GM19468 (cell line): ENCODE results near the gene DCP2.
"Not testable (repeated sequence)": the region's sequence is repeated elsewhere in the genome, so short reads cannot be mapped to it uniquely, and the experiment has no call there.

Source experiments
- ATAC-seq: cut with Tn5 transposase; IDR thresholded peaks from one replicate; pipeline ENCODE4 v1.9.1; 2021; ENCODE audit warnings: mild to moderate bottlenecking, moderate library complexity, moderate number of reproducible peaks; ENCODE audit not compliant: unreplicated experiment; ENCODE audit errors: extremely low read depth

DCP2 gene

DNA sequence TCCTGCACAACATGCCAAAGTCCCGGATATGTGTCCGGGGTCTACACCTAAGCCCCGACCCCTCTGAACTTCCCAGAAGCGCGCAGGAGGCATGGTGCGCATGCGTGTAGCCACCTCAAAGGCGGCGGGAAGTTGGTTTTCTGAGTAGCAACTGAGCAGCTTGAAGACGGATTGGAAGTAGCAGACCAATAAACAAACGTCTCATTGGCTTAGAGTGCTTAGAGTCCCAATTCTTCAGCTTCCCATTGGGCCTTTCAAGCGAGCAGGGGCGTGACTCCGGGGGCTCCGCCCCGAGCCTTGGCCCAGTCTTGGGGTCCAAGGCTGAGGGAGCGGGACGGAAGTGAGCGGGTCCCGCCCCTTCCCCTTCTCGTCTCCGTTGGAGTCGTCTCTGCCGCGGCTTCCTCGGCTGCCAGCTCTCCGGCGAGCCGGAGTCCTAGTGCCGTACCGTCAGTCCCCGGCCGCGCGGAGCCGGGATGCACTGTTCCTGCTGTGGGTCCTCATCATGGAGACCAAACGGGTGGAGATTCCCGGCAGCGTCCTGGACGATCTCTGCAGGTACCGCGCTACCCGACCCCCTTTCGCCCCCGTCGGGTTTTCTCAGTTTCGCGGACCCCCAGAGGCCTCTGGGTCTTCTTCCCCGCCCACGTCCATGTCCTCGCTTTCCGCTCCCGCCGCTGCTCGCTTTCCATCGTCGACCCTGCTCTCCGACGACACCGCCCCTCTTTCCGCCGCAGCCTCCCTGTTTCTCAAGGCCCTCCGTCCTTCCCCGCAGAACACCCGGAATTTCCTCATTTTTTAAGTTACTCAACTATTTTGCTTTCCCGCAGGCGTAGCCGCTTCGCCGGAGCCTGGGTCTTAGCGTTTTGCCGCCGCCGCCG is at the start of gene DCP2:
DCP2 (plus strand) TSS at position 367 of the 878 bp plus-strand sequence; CDS start at position 503, 136 bp downstream.
- peak; percentile 100 for ATAC-seq

DNA sequence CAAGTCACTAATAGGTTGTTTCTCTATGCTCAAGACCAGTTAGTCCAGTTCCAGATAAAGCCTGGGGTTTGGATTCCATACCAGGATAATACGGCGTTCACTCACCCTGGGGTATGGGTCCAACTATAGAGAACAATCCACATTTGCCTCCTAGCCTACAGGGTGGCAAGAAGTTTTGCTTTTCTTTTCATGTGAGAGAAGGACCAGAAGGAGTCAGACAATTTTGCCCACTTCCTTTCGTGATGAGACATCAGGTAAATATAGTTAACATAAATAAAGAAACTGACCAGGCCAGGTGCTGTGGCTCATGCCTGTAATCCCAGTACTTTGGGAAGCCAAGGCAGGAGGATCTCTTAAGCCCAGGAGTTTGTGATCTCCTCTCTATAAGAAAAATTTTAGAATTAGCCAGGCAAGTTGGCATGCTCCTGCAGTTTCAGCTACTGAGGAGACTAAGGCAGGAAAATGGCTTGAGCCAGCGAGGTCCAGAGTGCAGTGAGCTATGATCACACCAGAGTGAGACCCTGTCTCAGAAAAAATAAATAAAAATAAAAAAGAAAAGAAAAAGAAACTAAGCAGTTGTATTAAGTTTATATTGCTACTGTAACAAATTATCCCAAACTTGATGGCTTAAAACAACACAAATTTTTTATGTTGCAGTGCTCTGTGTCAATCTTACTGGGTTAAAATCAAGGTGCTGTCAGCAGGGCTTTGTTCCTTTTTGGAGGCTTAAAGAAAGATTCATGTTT is 47.1 kb upstream of the DCP2 start:
- ATAC-seq = peak; percentile 67

DNA sequence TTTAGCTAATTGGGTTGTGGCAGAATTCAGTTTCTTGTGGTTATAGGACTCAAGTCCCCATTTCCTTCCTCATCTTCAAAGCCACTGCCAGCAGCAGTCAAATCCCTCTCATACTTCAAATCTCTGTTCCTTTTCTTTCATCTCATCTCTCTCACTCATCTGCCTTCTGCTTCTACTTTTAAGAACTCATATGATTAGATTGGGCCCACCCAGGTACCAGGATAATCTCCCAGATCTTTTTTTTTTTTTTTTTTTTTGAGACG is 46.6 kb upstream of the DCP2 start:
- no peak for ATAC-seq

DNA sequence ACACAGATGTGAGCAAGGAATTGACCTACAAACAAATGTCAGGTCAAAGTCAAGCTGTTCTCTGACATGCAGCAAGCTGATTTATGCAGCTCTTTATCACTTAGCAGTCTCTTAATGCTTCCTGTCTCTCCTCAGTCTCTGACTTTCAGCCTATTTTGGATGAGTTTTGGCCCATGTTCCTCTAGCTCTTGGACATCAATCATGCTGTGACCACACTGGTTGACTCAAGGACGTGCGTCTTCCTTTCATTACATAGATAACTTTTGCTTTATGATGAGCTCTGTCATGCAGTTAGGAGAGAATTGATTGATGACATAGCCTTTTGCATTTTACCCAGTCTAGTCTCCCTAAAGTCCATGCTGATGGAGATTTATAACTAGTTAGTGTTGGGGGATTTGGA is 45.1 kb upstream of the DCP2 start:
- no peak for ATAC-seq

DNA sequence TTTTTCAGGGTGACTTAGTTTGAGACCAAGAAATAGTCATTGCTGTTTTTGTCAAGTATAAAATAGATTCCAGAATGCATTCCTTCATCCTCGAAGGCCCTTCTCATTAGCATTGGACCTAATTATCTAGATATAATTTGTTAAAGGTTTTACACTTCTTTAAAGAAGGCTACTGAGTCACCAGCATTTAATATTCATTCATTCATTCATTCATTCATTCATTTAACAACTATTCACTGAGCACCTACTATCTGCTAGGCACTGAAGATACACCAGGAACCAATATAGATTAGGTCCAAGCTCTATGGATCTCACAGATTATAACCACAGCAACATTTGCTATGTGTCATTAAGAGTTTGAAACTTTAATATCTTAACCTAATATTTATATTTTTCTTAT is 43.5 kb upstream of the DCP2 start:
- no peak for ATAC-seq

DNA sequence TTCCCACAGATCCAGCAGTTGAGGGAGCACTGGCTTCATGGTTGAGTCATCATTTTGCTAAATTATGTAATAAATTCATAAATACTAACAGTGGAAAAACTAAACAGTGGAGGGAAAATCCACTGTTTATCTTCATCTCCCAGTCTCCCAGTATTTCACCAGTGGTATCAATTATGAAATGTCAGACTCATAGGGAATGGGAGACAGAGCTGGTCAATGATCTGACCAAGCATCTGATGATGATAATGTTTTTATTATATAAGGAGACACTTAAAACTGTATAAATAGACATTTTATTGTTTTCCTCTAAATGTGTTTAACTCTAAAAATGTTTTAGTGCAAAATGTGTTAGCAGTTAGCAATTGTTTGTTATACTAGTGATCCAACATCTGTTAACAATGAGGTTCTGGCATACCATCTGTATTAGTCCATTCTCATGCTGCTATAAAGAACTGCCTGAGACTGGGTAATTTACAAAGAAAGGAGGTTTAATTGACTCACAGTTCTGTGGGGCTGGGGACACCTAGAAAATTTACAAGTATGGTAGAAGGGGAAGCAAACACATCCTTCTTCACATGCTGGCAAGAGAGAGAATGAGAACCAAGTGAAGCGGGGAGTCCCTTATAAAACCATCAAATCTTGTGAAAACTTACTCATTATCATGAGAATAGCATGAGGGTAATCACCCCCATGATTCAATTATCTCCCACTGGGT is 42.8 kb upstream of the DCP2 start:
- no peak for ATAC-seq

DNA sequence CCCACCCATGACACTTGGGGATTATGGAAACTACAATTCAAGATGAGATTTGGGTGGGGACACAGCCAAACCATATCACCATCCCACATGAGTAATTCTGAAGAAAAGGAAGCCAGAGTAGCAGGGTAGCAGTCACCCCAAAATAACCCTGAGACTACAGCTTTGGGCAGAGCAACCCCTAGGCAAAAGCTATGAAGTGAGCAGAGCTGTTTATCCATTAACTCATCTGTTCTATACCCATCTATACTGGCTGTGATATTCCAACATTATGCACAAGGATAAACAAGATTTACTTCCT is 42.3 kb upstream of the DCP2 start:
- ATAC-seq = no peak

DNA sequence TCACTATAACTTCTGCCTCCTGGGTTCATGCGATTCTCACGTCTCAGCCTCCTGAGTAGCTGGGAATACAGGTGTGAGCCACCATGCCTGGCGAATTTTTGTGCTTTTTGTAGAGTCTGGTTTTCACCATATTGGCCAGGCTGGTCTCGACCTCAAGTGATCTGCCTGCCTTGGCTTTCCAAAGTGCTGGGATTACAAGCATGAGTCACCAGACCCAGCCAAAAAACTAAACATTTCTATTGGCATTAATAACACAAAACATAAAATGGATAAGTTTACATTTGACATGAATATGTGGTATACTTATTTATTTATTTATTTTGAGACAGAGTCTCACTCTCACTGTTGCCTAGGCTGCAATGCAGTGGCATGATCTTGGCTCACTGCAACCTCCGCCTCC is 40.9 kb upstream of the DCP2 start:
- ATAC-seq = no peak

DNA sequence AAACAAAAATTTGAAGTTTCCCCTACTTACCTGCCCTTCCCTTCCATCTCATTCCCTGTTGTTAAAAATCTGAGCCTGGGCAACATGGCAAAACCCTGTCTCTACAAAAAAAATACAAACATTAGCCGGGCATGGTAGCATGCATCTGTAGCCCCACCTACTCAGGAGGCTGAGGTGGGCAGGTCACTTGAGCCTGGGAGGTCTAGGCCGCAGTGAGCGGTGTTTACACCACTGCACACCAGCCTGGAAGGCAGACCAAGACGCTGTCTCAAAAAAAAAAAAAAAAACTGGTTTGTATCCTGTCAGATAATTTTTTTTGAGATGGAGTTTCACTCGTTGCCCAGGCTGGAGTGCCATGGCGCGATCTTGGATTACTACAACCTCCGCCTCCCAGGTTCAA is 38.3 kb upstream of the DCP2 start:
- no peak for ATAC-seq

DNA sequence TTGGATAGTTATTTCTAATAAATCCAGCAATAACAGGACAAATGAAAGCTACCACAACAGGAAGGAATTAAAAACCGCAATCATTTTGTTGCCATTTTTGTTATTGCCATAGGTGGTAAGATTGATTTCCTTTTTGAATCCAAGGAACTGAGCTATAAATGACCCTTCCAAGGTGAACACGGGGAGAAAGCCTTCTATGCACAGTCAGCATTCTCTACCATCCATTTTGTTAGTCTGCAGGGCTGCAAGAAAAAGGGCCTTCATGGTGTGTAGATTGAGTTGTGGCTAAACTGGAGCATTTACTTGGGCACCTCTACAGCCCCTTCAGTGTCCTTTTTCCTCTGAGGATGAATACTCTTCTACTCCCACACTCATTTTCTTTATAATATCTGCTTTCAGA is 35.9 kb upstream of the DCP2 start:
- no peak for ATAC-seq

DNA sequence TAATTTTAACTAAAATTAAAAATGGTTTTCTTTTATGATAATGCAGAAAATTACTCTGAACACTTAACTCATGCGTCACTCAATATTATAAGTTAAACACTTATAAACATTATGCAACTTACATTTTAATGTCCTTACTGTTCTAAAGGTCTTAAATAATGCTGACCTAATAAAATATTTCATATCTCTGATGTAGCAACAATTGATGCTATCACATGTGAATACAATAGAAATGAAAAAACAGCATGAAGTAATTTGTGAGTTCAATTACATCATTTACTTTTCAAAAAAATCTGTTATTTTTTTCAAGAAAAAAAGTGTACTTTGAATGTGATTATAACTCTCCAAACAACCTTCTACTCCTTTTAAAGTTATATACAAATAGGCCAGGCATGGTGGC is 28.1 kb upstream of the DCP2 start:
- no peak for ATAC-seq

DNA sequence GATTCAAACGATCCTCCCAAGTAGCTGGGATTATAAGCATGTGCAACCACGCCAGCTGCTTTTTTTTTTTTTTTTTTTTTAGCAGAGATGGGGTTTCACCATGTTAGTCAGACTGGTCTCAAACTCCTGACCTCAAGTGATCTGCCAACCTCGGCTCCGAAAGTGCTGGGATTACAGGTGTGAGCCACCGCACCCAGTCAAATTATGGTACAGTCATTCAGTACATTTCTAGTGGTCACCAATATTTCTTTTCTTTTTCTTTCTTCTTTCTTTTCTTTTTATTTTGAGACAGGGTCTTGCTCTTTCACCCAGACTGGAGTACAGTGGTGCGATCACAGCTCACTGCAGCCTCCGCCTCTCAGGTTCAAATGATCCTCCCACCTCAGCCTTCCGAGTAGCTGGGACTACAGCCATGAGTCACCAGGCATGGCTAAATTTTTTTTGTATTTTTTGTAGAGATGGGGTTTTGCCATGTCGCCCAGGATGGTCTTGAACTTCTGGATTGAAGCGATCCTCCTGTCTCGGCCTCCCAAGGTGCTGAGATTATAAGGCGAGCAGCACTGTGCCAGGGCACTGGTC is 25.4 kb upstream of the DCP2 start:
- no peak for ATAC-seq

DNA sequence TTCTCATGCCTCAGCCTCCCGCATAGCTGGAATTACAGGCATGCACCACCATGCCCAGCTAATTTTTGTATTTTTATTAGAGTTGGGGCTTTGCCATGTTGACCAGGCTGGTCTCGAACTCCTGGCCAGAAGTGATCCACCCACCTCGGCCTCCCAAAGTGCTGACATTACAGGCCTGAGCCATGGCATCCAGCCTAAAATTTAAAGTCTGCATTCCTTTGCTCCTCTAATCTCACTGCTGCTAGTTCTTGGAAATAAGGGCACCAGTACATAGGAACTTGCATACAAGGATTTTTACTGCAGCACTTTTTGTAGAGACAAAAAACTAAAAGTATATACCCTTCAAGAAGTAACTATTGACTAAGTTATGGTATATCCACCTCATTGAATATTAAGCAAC is 20.0 kb upstream of the DCP2 start:
- ATAC-seq = no peak

DNA sequence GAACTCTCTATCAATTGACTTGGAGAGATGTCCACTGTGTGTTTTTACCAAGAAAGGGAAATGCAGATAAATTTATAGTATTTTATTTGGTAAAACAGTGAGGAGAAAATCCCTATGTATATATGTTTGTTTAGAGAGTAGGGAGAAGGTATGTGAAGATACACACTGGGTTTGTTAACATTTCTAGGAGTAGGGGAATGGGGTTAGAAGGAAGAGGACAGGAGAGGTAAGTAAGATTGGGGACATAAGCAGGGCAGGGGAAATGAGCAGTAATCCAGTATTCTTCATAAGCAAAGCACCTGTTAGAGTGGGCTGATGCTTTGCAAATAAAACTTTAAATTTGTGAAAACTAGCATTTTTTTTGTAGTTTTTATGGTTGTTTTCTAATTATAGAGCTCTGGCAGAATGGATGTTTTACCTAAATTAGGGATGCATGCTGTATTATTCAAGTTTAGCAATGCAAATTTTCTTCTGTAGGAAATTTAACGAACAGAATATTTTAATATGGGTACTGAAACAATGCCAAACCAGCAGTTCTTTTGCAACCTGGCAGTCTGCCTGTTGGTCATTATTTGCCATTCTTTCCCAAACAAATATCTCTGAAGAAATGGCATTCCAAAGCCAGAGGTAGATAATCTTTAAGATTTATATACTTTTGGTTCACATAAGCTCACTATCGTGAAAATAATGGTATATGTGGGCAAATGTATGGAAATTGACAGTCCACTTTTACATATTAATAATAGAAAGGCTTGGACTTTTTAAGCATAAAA is 19.4 kb upstream of the DCP2 start:
- ATAC-seq = no peak

DNA sequence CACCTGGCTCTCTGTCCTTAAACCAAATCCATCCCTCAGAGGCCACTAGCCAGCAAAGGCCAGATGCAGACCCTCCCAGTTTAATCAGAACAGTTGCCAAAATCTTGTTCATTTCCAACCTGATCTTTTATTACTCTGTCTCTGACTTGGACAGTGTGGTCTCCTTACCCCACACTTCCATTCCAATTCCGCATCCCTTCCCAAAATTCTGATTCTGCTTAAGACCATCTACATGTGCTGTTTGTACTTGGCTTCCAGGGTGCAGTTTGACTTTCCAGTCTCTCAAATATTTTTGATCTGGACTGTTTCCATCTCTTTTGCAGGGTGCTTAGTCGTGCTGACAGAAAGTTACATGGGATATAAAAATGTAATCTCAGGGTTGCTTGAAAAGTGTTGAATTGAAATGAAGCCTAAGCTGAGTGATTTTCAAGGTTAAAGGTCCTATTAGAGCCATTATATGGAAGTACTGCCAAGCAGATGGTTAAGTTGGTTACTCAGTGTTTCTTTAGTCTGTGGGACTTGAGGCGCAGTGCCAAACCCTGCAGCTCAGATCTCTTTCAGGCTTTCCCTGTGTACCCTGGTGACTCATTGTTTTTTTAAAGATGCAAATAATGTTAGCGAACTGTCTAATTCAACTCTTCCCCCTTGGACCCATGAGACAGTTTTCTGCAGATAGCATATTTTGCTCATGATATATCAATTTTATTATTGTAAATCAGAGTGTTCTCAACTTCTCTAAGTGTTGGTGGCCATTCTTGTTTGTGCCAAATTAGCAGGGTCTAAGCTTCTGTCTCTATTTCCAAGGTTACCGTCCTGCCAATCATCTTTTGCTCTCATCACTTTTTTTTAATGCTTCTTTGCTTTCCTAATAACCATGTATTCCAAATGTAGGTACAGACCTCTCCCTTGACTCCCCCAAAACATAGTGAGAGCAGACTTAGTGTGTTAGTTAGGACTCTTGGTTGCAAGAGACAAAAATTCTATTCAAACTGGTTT is 18.2 kb upstream of the DCP2 start:
- peak; percentile 62 for ATAC-seq

DNA sequence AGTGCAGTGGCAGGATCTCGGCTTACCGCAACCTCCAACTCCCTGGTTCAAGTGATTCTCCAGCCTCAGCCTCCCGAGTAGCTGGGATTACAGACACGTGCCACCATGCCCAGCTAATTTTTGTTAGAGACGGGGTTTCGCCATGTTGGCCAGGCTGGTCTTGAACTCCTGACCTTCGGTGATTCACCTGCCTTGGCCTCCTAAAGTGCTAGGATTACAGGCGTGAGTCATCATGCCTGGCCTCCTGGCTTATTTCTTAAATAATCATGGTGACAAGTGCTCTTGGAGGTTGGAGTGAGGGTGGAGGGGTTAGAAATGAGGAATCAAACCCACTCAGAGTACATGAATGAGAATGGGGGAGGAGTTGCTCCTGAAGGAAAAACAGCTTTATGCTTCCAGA is 16.7 kb upstream of the DCP2 start:
- not testable (repeated sequence) for ATAC-seq

DNA sequence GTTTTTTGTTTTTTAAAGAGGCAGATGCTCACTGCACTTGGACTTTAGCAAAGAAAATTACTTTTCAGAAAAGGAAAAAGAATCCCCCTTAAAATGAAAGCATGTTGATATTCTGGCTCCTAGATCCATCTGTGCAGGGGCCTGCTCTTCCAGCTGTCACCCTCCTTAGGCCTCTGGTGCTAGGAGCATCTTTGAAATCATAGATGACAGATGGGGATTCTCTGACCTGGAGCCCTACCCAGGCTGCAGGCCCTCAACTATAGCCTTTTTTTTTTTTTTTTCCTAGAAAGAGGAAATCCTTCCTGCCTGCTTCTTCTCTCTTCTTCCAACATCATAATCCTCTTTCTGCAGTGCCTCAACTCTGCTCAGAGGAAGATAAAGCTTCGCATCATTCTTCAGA is 16.3 kb upstream of the DCP2 start:
- ATAC-seq = no peak

DNA sequence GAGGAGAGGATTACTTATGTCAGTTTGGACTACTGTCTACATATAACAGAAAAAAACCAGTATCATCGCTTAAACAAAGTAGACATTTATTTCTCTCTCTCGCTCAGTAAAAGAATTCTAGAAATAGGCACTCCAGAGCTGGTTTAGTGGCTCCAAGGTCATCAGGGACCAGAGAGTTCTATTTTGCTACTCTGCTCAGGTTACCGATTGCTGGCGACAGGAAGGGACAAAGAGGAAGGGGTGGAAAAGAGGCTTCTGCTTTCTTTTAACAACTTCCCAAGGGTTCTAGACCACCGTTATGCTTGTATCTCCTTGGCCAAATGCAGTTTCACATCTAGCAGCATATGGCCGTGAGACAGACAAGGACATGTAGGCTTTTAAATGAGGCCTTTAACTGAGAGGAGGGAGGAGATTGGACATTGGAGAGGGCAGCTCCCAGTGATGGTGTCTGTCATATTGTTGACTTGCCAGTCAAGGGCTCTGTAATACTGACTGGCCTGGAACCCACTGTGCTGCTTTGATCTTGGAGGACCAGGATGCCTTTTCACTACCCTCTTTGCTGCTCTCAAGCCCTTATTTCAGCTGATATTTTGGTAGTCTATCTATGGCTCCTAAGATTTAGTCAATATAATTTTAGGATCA is 15.6 kb upstream of the DCP2 start:
- no peak for ATAC-seq

DNA sequence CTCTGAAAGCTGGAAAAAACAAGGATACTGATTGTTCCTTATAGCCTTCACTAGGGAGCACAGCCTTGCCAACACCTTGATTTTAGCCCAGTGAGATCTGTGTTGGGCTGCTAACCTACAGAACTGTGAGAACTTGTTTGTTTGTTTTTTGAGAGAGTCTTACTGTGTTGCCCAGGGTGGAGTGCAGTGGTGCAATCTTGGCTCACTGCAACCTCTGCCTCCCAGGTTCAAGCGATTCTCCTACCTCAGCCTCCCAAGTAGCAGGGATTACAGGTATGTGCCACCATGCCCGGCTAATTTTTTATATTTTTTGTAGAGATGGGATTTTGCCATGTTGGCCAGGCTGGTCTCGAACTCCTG is 13.2 kb upstream of the DCP2 start:
- ATAC-seq = not testable (repeated sequence)
